GM21526 (cell line): ENCODE results near the gene SMARCC2.
"Not testable (repeated sequence)": the region's sequence is repeated elsewhere in the genome, so short reads cannot be mapped to it uniquely, and the experiment has no call there.

ENCODE experiments used
- ATAC-seq: cut with Tn5 transposase; IDR thresholded peaks from one replicate; pipeline ENCODE4 v1.9.1; 2021; ENCODE audit warnings: moderate library complexity; ENCODE audit not compliant: unreplicated experiment, low FRiP score

SMARCC2 gene

DNA sequence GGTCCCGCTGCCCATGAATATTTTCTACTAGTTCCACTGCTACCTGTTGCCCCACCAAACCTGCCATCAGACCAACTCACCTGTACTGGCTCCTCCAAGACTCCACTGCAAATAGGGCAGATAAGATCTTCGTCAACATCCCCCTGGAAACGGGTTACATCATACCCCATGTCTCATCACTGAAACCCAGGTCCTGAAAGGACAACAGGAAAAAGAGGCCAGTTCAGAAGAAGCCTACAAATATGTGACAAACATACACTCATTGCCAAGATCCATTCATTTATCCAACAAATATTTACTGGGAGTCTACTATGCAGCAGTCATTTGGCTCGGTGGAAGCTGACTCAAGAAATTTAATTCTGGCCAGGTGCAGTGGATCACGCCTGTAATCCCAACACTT lies 24.6 kb upstream of the SMARCC2 start:
- no peak for ATAC-seq

DNA sequence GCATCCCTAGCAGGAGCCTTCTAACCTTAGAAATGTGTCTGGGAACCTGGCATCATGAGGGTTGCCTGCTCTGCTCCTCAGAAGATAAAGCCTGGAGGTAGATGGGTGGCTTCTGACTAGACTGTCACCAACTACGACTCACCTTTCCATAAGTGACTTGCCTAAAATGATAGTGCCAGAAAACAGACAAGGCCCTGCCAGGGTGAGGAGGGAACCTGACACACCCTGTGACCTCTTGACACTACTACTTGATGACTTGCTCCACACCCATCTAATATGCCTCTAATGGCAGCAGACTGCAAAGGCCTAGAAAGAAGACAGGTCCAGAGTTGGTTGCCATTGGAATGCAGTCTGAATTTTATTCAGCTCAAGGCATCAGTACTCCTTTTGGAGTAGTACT lies 23.1 kb upstream of the SMARCC2 start:
- ATAC-seq = no peak

DNA sequence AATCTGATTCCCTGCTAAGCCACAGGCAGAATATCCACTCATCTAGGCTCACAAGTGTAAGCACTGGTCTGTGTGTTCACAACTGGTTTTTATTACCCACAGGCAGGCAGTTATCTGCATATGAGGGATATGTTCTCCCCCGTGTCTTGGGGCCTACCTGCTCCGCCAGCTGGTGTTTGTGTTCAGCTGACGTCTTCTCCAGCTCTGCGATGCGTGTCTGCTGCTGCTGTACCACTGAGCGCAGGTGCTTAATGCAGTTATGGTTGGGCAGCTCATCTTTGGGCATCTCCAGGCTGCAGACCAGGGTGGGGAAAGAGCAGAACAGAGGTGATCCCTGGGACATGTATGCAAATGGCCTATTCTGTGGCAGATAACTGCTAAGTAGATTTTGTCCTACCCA lies 18.7 kb upstream of the SMARCC2 start:
- no peak for ATAC-seq

DNA sequence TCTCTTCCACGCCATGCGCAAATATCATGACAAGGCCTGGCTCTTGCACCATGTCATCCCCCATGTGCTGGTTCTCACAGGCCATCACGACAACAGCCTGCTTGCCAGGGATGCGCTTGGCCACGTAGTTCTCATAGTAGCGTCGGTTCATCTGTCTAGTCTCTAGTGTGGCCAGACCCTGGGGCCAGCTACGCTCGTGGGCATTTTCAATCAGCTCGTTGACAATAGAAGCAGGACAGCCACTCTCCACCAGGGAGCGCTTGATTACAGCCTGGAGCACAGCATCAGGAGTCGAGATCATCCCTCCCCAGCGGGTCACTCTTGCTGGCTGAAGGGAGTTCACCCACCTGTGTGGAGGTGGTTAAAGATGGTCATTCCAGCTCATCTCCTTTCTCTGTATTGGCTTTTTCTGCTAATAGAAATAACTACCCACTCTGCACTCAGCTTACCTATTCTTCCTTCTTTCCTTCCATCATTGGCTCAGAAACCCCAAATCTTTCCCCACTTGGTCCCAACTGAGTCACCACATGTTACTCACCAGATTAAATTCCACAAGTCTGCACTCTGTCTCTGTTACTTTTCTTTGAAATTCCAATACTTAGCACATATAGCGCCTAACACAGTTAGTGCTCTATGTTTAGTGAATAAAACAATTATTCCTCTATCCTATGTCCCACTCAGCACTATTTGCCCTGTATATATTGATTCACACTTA lies 17.3 kb upstream of the SMARCC2 start:
- ATAC-seq = no peak

DNA sequence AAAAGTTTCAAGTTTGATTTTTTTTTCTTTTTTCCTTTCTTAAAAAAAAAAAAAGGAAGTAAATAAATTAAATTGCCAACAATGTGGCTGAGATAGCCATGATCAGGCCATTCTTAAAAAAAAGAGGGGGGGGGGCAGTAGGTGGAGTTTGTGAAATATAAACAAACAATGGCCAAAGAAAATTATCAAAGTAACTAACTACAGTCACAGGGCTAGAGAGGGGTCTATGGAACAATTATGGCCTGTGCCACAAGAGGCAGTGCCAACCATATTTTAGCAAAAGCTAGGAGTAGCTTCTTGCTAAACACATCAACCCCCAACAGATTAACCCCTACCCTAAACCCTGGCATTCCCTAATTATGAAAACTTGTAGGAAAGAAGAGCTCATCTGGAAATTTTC lies 16.2 kb upstream of the SMARCC2 start:
- no peak for ATAC-seq

DNA sequence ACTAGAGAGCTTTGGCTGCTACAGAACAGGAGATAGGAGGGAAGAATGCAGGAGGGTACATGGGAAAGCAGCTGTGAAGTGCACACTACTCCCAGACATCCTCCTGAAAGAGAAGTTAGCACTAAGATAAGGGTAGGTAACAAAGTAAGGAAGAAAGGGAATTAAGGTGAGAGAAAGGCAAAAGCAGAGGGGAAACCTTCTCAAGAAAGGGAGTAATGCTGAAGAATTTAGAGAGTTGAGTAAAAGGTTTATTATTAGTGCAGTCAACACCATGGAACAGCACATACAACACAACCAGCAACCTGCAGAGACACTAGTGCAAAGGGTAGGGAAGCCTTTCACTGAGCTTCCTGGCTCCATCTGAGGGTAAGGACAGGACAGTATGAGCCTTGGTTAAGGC lies 15.0 kb upstream of the SMARCC2 start:
- ATAC-seq = no peak

DNA sequence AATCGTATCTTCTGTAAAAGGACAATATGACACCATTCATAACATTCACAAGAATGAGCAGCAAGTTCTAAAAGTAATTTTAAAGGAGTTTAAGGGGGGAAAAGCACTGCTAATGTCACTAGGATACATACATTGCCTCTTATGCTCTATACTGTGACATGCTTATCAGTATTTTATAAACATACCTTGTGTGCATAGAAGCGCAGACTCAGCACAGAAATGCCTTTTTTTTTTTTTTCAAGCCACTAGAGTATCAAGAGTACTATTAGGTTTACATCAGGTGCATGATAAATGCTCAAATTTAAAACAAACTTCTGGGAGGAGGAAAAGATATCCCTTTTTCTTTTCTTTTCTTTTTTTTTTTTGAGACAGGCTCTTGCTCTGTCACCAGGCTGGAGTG lies 13.6 kb upstream of the SMARCC2 start:
- no peak for ATAC-seq

DNA sequence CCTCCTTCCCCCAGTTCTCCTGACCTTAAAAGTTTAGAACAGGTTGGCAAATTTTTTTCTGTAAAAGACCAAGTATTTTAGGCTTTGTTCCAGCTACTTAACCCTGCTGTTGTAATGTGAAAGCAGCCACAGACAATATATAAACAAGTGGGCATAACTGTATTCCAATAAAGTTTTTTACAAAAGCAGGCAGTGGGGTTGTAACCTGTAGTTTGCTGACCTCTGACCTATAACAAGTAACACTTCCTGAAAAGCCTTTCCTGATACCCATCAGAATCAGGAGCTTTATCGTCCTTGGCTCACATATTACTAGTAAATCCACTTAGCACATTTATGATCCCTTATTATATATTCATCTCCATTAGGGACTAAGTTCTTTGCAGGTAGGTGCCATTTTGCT lies 13.1 kb upstream of the SMARCC2 start:
- ATAC-seq = no peak

DNA sequence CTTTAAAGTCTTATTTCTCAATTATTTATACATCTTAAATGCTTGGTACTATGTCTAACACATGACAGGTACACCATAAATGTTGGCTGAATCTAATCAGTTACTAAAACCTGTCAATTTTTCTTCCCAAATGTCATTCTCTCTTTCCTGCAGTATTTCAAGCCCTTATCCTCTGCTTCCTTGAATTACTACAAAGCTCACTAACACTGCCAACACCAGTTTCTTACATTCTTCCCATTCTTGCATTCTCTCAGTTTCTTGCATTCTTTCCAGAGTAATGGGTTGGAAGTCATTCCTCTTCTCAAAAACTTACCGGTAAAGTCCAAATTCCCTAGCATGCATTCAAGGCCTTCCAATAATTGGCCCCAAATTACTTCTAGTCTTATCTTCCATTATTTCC lies 9.6 kb upstream of the SMARCC2 start:
- no peak for ATAC-seq

DNA sequence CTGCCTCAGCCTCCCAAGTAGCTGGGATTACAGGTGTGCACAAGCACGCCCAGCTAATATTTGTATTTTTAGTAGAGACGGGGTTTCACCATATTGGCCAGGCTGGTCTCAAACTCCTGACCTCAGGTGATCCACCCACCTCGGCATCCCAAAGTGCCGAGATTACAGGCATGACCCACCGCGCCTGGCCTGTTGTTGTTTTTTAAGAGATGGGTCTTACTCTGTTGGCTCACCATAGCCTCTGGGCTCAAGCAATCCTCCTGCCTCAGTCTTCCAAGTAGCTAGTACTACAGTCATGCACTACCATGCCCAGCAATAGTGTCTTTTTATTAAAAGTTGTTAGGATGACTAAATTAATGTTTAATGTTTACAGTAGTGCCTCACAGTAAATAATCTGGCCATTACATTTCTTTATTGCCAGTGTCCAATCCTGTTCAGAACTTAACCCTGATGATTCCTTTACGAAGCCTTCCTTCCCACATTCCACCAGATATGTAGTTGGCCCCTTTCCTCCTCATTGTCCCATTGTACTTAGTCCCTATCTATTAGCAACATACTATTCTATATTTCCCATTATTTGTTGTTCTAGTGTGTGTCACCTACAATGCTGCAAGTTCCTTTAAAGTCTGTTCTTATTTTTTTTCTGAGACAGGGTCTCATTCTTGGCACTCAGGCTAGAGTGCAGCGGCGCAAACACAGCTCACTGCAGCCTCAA lies 8.8 kb upstream of the SMARCC2 start:
- no peak for ATAC-seq

DNA sequence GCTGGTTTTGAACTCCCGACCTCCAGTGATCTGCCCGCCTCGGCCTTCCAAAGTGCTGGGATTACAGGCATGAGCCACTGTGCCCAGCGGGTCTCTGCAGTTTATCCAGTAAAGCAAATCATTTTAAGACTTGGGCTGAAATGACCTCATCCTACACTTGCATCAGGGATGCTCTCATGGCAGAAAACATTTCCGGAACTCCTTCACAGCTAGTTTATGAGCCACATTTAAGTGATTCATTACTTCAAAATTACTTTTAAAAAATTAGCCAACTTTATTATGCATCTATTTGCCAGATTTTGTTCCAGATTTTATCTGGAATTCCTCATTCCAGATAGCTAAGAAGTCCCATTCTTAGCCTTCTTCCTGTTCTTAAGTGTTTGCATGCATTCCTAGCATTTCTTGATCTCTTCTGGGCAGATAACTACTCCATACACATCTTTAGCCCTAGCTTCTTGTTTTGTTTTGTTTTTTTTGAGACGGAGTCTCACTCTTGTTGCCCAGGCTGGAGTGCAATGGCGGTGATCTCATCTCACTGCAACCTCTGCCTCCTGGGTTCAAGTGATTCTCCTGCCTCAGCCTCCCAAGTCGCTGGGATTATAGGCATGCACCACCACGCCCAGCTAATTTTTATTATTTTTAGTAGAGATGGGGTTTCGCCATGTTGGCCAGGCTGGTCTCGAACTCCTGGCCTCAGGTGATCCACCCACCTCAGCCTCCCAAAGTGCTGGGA lies 7.7 kb upstream of the SMARCC2 start:
- ATAC-seq = not testable (repeated sequence)

DNA sequence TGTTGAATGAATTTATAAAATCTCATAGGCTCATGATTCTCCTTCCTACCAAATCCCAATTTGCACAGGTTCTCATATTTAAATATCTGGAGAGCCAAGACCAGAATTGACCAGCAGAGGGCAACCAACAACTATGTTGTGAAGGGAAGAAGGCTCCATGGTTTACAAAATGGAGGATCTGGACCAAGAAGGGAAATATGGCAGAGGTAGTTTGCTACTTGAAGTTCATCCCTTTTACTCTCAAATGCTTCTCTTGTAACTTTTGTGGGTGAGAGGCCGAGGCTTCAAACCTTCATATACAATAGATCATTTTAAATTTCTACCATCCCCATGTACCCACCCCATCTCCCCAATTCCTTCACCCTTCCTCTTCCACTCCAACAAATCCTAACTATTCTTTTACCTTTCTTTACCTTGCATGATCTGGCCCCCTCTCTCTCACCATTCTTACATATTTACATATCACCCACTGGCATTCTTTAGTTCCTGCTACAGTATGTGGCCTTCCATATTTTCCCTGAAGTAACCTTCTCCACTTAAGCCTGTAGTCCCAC lies 3.8 kb upstream of the SMARCC2 start:
- no peak for ATAC-seq

DNA sequence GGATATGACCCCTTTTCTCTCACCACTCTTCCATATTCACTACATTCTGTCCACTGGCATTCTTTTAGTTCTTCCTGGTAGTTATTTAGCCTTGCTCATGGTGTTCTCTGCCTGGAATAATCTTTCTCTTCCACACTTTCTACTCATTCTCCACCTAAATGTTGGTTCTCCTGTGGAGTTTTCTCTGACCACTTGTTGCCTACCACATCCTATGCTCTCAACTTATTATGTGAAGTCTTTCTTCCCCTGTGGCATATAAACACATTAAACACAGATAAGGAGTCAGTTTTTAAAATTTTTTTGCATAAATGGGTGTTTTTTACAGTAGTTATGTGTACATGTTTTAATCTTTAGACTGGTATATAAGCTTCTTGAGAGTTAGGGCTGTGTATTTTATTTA lies 3.3 kb upstream of the SMARCC2 start:
- no peak for ATAC-seq

DNA sequence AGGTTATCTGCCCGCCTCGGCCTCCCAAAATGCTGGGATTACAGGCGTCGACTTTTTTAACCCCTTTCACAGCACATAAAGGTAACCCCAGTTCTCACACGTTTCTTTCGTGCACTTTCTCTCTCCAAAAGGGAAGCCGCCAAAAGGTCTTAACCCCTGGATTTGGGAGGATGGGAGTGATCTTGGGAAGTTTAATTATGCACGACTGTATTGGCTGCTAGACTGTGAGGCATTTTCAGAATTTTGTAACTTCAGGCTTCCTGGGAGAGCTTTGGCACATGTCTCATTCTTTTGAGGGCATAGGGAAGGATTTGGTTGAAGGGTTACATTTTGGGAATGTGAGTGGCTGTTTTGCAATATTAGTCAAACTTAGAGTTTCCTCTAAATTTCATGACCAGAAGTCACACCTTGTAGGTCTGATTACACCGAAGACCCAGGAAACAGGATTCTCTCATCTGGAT lies 1.4 kb upstream of the SMARCC2 start:
- no peak for ATAC-seq

DNA sequence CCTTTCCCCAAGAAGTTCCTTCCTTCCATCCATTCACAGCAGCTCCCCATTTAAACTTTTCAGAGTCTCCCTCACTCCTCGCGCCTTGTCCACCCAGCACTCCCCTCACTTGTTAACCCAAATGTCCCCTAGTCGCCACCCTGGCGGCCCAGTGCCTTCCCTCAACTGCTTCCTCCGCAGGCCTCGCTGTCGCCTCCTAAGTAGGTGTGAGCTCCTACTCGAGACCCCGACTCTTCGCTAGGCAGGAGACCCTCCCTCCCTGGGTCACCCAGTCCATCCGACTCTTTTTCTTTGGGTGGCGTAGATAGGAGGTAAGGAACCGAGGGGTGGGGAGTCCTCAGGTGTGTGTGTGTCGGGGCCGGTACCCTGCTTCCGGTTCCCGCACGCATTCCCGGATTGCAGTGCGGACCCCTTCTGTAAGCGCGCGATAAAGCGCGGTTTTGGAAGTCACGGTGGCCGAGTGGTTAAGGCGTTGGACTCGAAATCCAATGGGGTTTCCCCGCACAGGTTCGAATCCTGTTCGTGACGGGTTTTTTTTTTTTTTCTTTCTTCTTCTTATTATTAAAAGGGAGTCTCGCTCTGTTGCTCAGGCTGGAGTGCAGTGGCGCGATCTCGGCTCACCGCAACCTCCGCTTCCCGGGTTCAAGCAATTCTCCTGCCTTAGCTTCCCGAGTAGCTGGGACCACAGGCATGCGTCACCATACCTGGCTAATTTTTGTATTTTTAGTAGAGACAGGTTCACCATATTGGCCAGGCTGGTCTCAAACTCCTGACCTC lies 823 bp upstream of the SMARCC2 start:
- peak; percentile 26 for ATAC-seq

DNA sequence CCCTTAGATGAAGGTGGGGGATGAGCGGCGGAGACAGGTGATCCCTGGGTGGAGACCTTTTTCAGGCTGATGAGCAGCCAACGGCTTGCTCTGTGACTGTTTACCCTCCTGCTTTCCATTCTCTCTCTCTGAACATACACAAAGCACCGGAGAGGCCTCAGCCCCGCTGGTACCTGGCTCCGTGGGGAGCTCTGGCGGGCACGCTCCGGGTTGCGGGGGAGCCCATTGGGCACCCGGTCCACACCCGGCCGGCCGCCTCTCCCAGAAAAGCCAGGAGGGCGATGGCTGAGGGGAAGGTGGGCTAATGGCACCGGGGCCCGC lies 545 bp downstream of the SMARCC2 start:
- no peak for ATAC-seq

DNA sequence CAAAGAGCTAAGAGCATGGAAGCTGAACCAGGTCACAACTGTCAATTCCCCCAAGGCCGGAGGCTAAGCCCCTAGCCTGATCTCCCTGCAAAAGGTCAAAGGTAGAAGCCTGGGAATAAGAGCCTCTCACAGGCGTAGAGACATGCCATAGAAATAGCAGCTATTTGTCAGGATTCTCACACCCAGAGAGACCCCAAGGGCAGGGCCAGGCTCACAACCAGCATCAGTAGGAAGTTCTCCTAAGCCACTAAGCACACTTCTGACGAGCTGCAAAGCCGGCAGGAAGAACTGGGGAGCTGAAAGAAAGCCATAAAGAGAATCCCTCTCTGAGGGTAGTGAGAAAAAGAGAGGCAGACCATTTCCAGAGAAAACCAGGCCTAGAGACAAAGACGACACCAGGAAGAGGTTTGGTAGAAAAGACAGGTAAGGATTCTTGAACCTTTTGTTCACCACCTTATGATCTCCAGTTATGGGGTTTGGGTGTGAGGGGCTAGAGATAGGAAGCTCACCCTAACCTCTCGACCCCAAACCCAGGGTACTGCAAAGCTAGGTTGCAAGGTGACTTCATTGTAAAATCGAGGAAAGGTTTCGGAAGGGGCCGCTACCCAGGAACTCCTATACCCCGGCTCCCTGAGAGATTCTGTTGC lies 1.0 kb downstream of the SMARCC2 start:
- ATAC-seq = no peak

DNA sequence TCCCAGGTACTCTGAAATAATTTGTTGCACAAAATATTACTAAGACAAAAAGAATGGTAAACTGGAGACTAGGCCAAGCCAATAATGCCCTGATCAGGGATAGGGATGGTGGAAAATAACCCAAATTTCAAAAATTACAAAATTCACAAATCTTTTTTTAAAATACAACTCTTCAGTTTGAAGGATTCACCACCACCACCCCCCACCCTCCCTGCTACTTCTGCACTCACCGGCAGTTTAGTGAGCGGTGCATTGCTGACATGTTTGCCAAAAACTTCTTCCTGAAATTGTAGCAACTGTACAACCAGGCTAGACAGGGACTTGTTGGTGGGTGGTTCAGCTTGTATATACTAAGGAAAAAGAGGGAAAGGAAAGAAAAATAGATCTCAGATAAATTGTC lies 2.3 kb downstream of the SMARCC2 start:
- ATAC-seq = no peak

DNA sequence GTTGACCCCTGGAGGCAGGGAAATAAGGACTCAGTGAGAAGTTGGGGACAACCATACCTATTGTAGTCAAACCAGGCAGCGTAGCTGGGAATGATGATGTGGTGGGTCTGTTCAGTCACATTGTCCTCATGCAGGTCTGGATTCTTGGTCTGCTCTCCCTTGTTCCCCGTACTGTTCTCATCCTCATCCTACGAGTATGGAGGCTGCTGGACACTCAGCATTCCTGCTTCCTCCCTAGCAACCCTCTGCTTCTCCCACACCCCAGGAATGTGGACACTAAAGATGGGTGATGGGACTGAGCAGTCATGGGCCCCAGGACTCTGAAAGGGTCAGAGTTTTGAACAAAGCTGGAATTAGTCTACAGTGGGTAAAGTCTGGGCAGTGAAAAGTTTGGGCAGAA lies 10.9 kb downstream of the SMARCC2 start:
- ATAC-seq = no peak

DNA sequence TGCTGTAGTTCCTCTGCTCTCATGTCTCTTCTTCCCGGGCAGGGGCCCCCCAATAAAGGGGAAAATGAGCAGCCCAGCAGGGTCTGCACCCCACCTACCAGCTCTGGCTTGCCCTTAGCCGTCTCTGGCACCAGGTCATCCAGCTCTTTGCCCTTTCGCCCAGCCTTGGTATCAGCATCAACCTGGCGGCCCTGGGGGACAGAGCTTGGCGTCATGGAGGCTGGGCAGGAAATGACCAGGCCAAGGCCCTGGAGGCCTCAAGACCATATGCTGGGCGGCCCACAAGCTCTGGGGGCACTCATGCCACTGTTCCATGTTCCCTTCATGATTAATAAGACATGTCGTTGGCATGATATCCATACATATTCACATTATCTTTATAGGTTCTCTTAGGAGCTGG lies 16.4 kb downstream of the SMARCC2 start:
- ATAC-seq = no peak
